Stomach (tissue), 9 donors: ENCODE measurements around the gene SH3PXD2A. TPM values are rescaled to one million over a fixed set of nuclear protein-coding genes. Genes with fewer than 3 reads are reported as not detected.

Experiments
- DNase-seq, 2 donors: peaks; one replicate each; pipeline versions ENCODE4 v3.0.0 to v3.0.0-alpha.2; 2013 to 2019
- H3K27ac ChIP-seq, 5 donors: fragments of 200-600 bp in 4 of 5; sonication (generic) in 4 of 5; one replicate each; pipeline ENCODE4 v1.5.1; 2013 to 2019; ENCODE audit warnings: mild to moderate bottlenecking in 1 of 5, moderate library complexity in 1 of 5
- H3K27me3 ChIP-seq, 3 donors: fragments of 200-600 bp; sonication (generic); one replicate each; pipeline ENCODE4 v1.5.1; 2017 to 2019; ENCODE audit warnings: mixed run types in 1 of 3
- H3K36me3 ChIP-seq, 4 donors: fragments of 200-600 bp; sonication (generic); 1 replicate in 3 of 4; 2 replicates in 1 of 4; pipeline ENCODE4 v1.5.1; 2016 to 2019
- H3K4me1 ChIP-seq, 4 donors: fragments of 200-600 bp; sonication (generic); one replicate each; pipeline ENCODE4 v1.5.1; 2016 to 2019
- H3K4me3 ChIP-seq, 4 donors: fragments of 200-600 bp; sonication (generic) in 3 of 4; one replicate each; pipeline ENCODE4 v1.5.1; 2016 to 2019; ENCODE audit warnings: mild to moderate bottlenecking in 1 of 4
- H3K9me3 ChIP-seq, 4 donors: fragments of 200-600 bp; sonication (generic); one replicate each; pipeline ENCODE4 v1.5.1; 2016 to 2019
- CTCF ChIP-seq, 7 experiments: fragments of 450-650 bp in 4 of 7; fragments of 200-600 bp in 3 of 7; sonication (generic) in 3 of 7; IDR thresholded peaks; one replicate each; pipeline ENCODE4 v1.5.1; 2016 to 2019; ENCODE audit warnings: antibody characterized with exemption in 7 of 7, control low read depth in 2 of 7, mild to moderate bottlenecking in 1 of 7
- EP300 ChIP-seq: sonication (generic); formaldehyde crosslinking; IDR thresholded peaks from one replicate; pipeline ENCODE4 v1.6.1; 2017; ENCODE audit warnings: antibody characterized with exemption
- POLR2A ChIP-seq, 4 donors: fragments of 450-650 bp; IDR thresholded peaks; one replicate each; pipeline ENCODE4 v1.6.1; 2016; ENCODE audit warnings: antibody characterized with exemption in 4 of 4, control low read depth in 2 of 4, mild to moderate bottlenecking in 1 of 4, moderate library complexity in 1 of 4
- POLR2AphosphoS5 ChIP-seq, 3 donors: sonication (generic); formaldehyde crosslinking; IDR thresholded peaks; one replicate each; pipeline ENCODE4 v1.6.1; 2016; ENCODE audit warnings: antibody characterized with exemption in 3 of 3
- WGBS, 5 donors: extraction: QIAGEN DNeasy Blood & Tissue Kit in 3 of 5; methylation state at CpG; one replicate each; pipeline versions ENCODE4 v1.1.5 to v1.1.7; 2013 to 2018; 5-methylcytosine and 5-hydroxymethylcytosine counted together
- intact Hi-C: fragments of 100-400 bp; cut with DNase I; formaldehyde crosslinking; loops from one replicate; pipeline ENCODE4 v1.15.1; 2023; ENCODE audit warnings: low total_unique reads
- polyA plus RNA-seq, 3 donors: library from polyadenylated mRNA; stranded (reverse); fragments of 200-250 nt; gene quantifications; one replicate each; pipeline ENCODE4 v1.2.3, GENCODE V29; 2013
- total RNA-seq, 5 donors: library from RNA; depleted of rRNA; stranded (reverse); fragments of >200 nt; gene quantifications; one replicate each; pipeline versions ENCODE4 v1.1.0 to v1.2.3, GENCODE V29; 2014 to 2016
- donor health status: healthy with polysubstance abuse.
- donor health status: Bipolar disorder and iron deficiency.
- donor health status: healthy.

The SH3PXD2A gene
- total and polyA plus RNA-seq, 8 donors = 12.8 to 51.6 (median 24.0) TPM

- no peaks in the 10 kb centered on the region for H3K36me3 ChIP-seq
- WGBS, 5 donors = 72 to 95% (median 84%) methylated on average over 3 of the region's 3 CpGs
- intact Hi-C loops = no loop called here
- TF ChIP-seq POLR2A (IDR thresholded peaks at IDR 0.05) (no peak), CTCF (IDR thresholded peaks at IDR 0.05) (no peak), POLR2AphosphoS5 (IDR thresholded peaks at IDR 0.05) (no peak), EP300 (no peak)
- peaks cover 23 to 61% (median 56%) of the 10 kb centered on the region in 4 donors for H3K4me1 ChIP-seq
- H3K27ac ChIP-seq = no peak overlapping the region
- H3K4me3 ChIP-seq = no peak overlapping the region
- DNase-seq = peak in 1 of 2 donors; percentile 62
- no peaks in the 10 kb centered on the region for H3K27me3 ChIP-seq
- no peaks in the 10 kb centered on the region for H3K9me3 ChIP-seq
Measured at GRCh38 chr10:103787331-103787730, 68.0 kb downstream of the SH3PXD2A start.

GRCh38 chr10:103786020-103786419 is 69.4 kb downstream of the SH3PXD2A start:
- H3K4me3 ChIP-seq = no peak overlapping the region
- peaks cover 14 to 50% (median 49%) of the 10 kb centered on the region in 4 donors for H3K4me1 ChIP-seq
- 60 to 78% (median 69%) methylated on average over 4 of the region's 4 CpGs for WGBS, 5 donors
- H3K27me3 ChIP-seq = no peaks in the 10 kb centered on the region
- intact Hi-C loops = no loop called here
- DNase-seq = no peak
- H3K27ac ChIP-seq = no peak overlapping the region
- no peaks in the 10 kb centered on the region for H3K36me3 ChIP-seq
- no peak for TF ChIP-seq POLR2A (IDR thresholded peaks at IDR 0.05)
- no peak for TF ChIP-seq EP300
- TF ChIP-seq CTCF (IDR thresholded peaks at IDR 0.05) = no peak
- TF ChIP-seq POLR2AphosphoS5 (IDR thresholded peaks at IDR 0.05) = no peak
- no peaks in the 10 kb centered on the region for H3K9me3 ChIP-seq

GRCh38 chr10:103784723-103785418 is 70.5 kb downstream of the SH3PXD2A start:
- H3K27ac ChIP-seq = no peak overlapping the region
- peak in 1 of 2 donors; percentile 81 for DNase-seq
- intact Hi-C loops = no loop called here
- H3K27me3 ChIP-seq = no peaks in the 10 kb centered on the region
- TF ChIP-seq CTCF (IDR thresholded peaks at IDR 0.05) (no peak), POLR2AphosphoS5 (IDR thresholded peaks at IDR 0.05) (no peak), POLR2A (IDR thresholded peaks at IDR 0.05) (no peak), EP300 (no peak)
- whole genome bisulfite sequencing, 5 donors = 42 to 57% (median 51%) methylated on average over 8 to 9 of the region's 9 CpGs
- H3K9me3 ChIP-seq = no peaks in the 10 kb centered on the region
- no peak overlapping the region for H3K4me3 ChIP-seq
- H3K4me1 ChIP-seq = peaks cover 9 to 52% (median 51%) of the 10 kb centered on the region in 4 donors
- H3K36me3 ChIP-seq = no peaks in the 10 kb centered on the region

- no peak for DNase-seq
- H3K27me3 ChIP-seq = no peaks in the 10 kb centered on the region
- H3K36me3 ChIP-seq = no peaks in the 10 kb centered on the region
- WGBS, 5 donors = 80 to 89% (median 86%) methylated on average over 6 to 8 of the region's 8 CpGs
- intact Hi-C loops = no loop called here
- no peak overlapping the region for H3K4me3 ChIP-seq
- TF ChIP-seq EP300 (no peak), CTCF (IDR thresholded peaks at IDR 0.05) (no peak), POLR2AphosphoS5 (IDR thresholded peaks at IDR 0.05) (no peak), POLR2A (IDR thresholded peaks at IDR 0.05) (no peak)
- peaks cover 16 to 52% (median 51%) of the 10 kb centered on the region in 4 donors for H3K4me1 ChIP-seq
- H3K27ac ChIP-seq = no peak overlapping the region
- H3K9me3 ChIP-seq = no peaks in the 10 kb centered on the region
Measured at GRCh38 chr10:103784089-103784488, 71.3 kb downstream of the SH3PXD2A start.
